C4-2B (cell line): Measurements from ENCODE around the gene CEBPZ.
A peak's percentile ranks its signal among the peaks of the same experiment; 100 is the strongest.

Experiments used
- ZFX ChIP-seq: fragments of 450-650 bp; IDR thresholded peaks from 2 replicates; pipeline ENCODE4 v1.6.1; 2017
- TF ChIP-seq, protein P1 (sequence below): fragments of 450-650 bp; conservative IDR thresholded peaks from 2 replicates; pipeline ENCODE4 v1.5.1; 2017; ENCODE audit warnings: mild to moderate bottlenecking

DNA sequence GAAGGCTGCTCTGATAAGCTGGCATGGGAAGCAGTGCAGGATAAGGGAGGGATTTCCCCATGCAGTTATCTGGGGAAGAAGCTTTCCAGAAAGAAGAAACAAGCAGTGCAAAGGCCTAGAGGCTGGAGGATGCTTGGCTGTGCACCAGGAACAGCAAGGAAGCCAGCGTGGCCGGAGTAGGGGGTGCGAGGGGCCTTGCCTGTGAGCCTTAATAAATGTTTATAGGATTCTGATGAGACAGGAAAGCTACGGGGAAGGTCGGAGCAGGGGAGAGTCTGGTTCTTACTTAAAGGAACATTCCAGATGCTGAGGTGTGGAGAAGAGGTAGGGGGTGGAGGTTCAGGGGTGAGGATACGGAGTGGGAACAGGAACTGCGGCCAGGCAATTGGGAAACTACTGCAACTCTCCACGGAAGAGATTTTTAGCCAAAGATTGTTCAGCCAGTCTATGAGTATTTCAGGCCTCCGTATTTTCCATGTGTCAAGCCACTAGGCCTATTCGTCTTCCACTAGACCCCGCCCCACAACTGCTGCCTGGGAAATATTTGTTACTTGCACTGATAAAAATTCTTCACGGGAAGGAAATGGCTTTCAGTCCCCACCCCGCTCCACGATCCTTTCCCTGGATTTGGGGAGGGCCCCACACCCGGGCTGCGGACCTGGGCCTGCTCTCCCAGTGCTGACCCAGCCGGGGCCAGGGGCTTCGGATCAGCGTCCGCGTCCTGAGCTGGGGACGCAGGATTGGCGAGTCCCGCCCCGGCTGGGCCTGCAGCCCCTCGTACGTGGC lies 75.1 kb downstream of the CEBPZ start:
- TF ChIP-seq, protein P1, sequence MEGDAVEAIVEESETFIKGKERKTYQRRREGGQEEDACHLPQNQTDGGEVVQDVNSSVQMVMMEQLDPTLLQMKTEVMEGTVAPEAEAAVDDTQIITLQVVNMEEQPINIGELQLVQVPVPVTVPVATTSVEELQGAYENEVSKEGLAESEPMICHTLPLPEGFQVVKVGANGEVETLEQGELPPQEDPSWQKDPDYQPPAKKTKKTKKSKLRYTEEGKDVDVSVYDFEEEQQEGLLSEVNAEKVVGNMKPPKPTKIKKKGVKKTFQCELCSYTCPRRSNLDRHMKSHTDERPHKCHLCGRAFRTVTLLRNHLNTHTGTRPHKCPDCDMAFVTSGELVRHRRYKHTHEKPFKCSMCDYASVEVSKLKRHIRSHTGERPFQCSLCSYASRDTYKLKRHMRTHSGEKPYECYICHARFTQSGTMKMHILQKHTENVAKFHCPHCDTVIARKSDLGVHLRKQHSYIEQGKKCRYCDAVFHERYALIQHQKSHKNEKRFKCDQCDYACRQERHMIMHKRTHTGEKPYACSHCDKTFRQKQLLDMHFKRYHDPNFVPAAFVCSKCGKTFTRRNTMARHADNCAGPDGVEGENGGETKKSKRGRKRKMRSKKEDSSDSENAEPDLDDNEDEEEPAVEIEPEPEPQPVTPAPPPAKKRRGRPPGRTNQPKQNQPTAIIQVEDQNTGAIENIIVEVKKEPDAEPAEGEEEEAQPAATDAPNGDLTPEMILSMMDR, result no peak
- peak; percentile 87 for TF ChIP-seq ZFX
